ENCODE measurements around the gene GJA4.

The GJA4 gene

DNA sequence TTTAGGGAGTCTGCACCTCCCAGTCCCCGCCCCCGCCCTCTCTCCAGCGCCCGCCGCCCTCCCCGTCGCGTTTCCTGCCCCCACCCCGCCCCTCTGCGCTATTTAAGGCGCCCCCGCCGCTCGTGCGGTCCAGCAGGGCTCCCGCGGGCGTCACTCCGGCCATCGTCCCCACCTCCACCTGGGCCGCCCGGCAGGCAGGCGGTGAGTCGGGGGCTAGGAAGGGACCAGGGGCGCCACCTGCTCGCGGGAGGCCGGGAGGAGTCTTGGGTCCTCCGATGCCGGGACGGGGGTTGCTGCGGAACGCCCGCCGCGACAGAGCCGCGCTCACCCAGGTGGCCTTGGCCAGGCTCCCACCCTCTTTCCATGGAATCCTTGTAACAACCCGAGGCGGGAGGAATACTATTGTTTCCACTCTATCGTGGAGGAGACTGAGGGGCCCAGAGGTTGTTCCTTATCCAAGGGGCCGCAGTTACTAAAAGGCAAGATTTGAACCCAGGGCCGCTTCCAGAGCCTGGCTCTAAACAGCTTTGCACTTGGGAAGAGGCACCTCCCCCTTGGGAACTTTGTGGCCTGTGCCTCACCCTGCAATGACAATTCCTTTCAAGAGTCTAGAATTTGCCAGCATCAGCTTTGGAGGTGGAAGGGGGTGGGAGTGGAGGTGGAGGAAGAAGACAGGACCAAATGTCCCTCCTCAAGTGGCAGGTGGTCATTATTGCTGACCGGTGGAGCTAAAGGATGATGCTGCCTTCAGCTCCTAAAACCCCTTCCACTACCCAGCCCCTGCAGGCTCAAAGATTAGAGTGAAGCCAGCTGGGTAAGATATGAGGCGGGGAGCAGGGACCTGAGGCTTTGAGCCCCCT lies at the start of gene GJA4:
TSS of gene GJA4 (plus strand) at position 132 of the 860 bp plus-strand sequence. CDS start 1,215 bp downstream, outside the sequence.
- DNase-seq (ENCODE audit: low read depth): no peak

DNA sequence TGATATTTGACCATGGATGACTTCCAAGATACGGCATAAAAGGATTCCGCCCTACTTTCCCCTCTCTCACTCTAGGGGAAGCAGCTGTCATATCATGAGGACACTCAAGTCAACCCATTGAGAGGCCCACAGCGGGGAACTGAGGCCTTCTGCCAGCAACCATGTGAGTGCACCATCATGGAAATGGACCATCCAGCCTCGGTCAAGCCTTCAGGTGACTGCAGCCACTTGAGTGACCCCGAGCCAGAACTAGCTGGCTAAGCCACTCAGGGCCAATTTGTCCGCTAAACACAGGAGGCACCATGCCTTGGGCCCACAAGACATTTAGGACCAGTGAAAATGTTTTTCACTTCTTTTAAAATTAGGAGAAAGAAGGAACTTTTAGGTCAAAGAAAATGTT lies 49.0 kb upstream of the GJA4 start:
- no peak for DNase-seq (ENCODE audit: low read depth)

DNA sequence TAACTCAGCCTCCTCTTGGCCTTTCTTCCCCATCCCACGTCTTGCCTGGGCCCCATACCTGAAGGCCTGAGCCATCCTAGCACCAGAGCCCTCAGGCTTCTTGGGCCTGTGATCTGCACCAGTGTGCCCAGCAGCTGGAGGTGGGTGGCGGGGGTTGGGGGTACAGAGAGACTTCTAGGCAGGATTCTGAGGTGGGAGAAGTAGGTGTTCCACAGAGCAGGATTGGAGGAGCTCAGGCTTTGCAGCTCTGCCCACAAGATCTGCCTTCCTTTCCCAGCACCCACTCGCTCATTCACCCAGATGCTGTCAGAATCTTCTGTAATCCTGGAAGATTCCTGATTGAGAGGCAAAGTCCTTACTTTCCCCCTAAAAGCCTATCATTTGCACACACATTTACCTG lies 47.9 kb upstream of the GJA4 start:
- no peak for DNase-seq (ENCODE audit: low read depth)

DNA sequence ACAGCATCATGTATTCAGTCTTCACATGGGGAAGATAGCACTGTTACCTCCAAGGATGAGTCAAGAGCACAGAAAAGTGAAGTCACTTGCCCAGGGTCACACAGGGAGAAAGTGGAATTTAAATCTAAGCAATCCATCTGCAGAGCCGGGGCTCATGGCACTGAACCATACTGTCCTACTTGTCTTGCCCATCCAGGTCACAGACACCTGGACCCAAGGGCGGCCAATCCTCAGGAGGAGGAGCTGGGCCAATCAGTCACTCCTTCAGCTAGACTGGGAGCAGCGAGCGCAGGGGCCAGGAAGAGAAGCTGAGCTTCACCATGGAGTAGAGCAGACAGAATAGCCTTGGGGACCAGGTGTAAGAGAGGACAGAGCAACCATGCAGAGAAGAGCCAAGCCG lies 47.1 kb upstream of the GJA4 start:
- DNase-seq (ENCODE audit: low read depth): no peak

DNA sequence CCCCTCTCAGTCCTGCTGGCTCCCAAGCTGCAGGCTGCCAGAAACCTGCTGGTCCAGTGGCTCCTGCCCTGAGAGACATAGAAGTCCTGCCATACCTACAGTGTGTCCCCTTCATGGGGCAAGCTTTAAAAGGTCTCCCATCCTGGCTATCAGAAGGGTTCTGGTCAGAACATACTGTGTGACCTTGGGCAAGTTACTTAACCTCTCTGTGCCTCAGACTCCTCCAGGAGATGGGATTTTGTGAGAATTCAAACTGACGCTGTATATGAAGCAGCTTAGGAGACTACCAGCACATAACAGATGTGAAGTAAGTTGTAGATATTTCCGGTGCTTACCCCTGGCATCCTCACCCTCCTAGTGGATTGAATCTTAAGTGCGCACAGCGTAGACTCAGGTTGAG lies 46.7 kb upstream of the GJA4 start:
- no peak for DNase-seq (ENCODE audit: low read depth)

DNA sequence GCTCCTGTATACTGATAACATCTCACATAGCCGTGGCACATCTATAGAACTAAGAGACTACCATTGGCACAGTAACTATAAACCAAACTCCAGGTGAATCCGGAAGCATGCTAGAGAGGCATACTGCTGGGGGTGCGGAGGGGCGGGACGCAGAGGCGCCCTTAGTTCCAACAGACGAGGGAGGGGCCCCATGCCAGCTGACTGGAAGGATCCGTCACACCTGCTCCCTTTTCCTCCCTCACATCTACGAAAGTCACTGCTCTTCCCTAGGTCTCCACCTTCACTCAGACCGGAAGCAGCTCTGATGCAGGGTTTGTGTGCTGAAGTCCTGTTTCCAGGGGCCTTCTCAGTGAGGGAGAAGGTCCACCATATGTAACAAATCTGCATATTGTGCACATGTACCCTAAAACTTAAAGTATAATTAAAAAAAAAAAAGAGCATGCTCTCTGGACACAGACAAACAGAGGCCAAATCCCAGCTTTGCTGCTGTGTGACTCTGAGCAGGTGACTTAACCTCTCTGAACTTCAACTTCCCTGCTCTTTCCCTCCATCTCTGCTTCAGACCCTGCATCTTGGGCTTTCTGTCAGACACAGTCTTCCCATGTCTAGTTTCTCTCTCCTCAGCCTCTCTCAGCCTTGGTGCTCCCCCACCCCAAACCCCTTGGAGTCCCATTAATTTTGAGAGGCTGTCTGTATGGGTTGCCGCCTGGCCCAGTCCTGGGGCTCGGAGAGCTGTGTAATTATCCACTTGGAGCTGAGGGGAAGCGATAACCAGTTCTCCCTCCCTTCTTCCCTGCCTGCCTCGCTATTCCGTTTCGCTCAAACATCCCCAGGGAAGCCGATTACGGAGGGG lies 45.8 kb upstream of the GJA4 start:
- no peak for DNase-seq (ENCODE audit: low read depth)

DNA sequence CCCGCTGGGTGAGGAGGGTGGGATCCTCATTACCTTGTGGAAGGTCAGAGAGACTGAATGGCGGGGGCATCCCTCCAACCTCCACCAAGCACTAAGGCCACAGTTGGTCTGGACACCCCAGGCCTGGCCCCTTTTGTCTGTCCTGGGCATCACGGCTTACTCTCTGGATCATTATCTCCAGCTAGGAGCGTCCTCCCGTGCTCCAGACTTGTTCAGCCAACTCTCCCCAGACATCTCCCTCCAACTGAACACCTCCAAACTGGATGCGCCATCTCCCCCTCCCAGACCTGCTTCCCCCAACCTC lies 45.2 kb upstream of the GJA4 start:
- DNase-seq (ENCODE audit: low read depth): no peak

DNA sequence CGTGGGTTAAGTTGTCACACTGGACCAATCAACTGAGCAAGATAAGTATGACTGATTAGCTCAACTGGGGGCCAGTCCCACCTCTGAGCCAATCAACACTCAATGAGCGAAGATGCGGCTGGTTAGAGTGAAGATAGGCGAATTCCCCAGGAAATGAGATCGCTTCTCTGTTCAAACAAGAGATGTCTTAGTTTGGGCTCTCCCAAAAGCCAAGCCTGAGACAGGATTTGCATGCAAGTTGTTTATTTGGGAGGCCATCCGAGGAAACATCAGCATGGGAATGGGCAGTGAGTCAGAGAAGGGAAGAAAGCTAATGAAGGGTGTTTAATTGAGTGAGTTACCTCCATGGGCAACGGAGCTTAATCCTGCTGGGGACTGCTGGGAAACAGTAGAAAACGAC lies 42.8 kb upstream of the GJA4 start:
- DNase-seq (ENCODE audit: low read depth): no peak

DNA sequence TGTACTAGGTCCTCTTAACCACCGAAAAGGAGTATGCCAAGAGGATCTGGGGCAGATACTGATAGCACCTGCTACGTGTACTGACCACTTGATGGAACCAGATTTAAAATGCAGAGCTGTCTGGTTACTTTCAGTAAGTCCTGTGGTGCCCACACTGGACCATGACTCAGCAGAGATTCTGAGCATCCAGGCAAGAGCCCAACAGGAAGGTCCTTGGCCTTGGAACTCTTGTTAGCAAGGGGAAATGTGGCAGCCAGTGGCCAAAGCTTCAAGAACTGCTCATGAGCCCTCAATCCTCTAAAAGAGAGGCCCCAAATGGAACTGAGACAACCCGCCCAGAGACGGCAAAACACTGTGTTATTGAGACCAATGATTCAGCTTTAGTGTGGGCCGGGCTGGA lies 42.2 kb upstream of the GJA4 start:
- no peak for DNase-seq (ENCODE audit: low read depth)

DNA sequence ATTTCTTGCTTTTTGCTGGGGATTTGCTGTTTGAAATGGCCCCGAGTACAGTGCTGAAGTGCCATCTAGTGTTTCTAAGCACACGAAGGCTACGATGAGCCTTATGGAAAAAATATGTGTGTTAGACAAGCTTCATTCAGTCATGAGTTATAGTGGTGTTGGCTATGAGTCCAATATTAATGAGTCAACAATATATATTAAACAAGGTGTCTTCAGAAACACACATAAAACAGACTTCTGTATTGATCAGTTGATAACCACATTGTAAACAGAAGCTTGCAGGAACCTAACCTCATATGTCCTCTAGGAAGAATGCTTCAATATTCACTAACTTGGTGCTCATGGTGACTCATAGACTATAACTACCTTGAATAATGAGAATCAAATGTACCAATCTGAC lies 39.6 kb upstream of the GJA4 start:
- DNase-seq (ENCODE audit: low read depth): no peak

DNA sequence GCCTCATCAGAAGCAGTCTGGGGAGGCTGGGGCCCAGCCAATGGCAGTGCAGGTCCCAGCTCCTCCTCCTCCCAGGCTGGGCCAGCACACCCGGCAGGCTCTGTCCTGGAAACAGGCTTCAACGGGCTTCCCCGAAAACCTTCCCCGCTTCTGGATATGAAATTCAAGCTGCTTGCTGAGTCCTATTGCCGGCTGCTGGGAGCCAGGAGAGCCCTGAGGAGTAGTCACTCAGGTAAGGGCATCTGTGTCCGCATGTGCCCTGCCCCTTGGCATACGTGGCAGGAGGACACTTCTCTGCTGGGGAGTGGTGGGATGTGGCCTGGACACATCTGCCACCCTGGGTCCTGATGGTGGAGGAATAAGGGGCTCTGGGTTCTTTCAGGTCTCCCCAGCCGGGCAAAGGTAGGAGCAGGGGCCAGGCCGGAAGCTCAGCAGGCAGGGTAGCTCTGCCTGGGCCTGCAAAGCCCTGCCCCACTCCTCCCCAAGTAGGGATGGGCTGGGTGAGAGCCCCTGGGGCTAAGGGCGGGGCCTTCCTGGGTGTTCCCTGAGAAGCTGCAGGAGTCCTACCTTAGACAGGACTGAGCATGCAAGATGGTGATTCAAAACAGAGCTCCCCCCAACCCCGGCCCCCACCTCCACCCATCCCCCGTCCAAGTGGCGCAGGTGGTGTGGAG lies 37.7 kb upstream of the GJA4 start, which contains the start of gene GJB5:
TSS of gene GJB5 (plus strand) at position 84 of the 674 bp plus-strand sequence. CDS start 2,284 bp downstream, outside the sequence.
- DNase-seq (ENCODE audit: low read depth): no peak

DNA sequence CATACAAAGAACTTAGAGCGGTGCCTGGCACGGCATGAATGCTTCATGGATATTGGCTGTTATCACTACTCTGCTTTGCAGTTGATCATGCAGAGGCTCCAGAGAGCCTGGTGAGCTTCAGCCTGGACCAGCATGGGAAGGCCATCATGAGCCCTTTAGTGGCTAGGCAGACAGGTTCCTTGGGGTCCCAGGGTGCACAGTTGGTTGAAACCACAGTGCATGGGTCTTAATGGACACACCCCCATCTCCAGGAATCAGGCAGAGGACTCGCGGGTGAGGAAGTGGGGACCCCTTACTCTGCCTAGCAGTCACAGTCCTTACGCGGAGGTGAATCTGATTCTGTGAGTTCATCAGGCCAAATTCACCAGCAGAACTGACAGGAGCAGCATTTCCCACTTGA lies 36.8 kb upstream of the GJA4 start:
- DNase-seq (ENCODE audit: low read depth): no peak

DNA sequence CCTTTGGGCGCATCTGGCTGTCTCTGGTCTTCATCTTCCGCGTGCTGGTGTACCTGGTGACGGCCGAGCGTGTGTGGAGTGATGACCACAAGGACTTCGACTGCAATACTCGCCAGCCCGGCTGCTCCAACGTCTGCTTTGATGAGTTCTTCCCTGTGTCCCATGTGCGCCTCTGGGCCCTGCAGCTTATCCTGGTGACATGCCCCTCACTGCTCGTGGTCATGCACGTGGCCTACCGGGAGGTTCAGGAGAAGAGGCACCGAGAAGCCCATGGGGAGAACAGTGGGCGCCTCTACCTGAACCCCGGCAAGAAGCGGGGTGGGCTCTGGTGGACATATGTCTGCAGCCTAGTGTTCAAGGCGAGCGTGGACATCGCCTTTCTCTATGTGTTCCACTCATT lies 35.4 kb upstream of the GJA4 start:
- no peak for DNase-seq (ENCODE audit: low read depth)

DNA sequence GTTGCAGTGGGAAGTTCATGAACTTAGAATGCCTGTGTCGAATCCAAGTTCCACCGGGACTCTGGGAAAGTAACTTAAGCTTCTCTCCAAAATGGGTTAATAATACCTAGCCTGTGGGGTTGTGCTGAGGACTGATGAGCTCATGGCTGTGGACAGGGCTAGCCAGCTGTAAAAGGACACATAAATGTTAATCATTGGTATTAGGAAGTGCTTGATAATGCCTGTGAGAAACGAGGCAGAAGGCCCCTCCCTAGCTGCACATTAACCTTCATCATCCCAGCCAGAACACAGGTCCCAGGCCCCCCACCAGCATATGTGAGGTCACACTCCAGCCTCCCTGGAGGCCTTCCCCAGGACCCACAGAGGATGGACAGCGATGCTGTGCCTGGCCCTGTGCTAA lies 34.0 kb upstream of the GJA4 start:
- no peak for DNase-seq (ENCODE audit: low read depth)

DNA sequence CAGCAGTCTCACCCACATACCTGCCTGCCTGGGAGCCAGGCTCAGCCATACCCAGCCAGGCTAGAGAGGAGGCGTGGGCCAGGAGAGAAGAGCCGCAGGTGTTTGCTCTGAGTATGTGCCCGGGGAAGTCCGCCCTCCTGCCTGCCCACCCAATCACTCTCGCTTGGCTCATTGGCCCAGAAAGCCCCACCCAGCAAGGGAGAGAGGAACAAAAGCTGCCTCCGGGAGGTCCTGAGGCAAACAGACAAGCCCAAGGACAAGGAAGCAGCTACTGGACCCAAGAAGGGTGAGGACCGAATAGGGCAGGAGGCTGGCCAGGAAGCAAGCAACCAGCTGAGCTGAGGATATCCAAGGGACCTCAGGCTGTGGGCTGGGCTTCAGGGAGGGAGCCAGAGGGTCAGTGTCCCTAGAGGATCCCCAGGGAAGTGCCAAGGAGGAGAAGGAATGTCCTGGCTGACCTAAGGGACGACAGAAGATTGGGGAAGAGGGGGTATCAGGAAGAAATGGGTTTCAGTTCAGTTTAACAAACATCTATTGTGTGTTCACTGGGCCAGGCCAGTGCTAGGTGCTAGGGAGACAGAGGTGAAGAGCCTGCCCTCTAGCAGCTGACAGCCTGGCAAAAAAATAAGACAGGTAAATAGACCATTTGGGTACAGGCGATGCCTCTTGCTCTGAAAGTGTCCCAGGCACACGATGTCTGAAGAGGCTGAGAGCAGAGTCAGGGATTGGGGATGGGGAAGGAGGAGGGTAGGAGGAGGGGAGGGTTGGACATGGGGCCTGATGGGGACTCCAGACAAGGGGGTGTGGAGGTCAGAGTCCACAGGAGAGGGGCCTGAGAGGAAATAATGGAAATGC lies 33.1 kb upstream of the GJA4 start, which contains the start of gene GJB4:
TSS of gene GJB4 (plus strand) at position 238 of the 855 bp plus-strand sequence. CDS start 1,515 bp downstream, outside the sequence.
- DNase-seq (ENCODE audit: low read depth): no peak

DNA sequence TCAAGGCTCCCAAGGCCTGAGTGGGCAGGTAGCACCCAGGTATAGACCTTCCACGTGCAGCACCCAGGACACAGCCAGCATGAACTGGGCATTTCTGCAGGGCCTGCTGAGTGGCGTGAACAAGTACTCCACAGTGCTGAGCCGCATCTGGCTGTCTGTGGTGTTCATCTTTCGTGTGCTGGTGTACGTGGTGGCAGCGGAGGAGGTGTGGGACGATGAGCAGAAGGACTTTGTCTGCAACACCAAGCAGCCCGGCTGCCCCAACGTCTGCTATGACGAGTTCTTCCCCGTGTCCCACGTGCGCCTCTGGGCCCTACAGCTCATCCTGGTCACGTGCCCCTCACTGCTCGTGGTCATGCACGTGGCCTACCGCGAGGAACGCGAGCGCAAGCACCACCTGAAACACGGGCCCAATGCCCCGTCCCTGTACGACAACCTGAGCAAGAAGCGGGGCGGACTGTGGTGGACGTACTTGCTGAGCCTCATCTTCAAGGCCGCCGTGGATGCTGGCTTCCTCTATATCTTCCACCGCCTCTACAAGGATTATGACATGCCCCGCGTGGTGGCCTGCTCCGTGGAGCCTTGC lies 31.5 kb upstream of the GJA4 start:
- no peak for DNase-seq (ENCODE audit: low read depth)

DNA sequence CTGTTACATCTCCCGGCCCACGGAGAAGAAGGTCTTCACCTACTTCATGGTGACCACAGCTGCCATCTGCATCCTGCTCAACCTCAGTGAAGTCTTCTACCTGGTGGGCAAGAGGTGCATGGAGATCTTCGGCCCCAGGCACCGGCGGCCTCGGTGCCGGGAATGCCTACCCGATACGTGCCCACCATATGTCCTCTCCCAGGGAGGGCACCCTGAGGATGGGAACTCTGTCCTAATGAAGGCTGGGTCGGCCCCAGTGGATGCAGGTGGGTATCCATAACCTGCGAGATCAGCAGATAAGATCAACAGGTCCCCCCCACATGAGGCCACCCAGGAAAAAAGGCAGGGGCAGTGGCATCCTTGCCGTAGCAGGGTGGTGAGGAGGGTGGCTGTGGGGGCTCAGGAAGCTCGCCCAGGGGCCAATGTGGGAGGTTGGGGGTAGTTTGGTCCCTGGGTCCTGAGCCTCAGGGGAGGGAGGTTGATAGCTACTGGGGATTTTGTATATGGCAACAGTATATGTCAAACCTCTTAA lies 31.0 kb upstream of the GJA4 start:
- no peak for DNase-seq (ENCODE audit: low read depth)

DNA sequence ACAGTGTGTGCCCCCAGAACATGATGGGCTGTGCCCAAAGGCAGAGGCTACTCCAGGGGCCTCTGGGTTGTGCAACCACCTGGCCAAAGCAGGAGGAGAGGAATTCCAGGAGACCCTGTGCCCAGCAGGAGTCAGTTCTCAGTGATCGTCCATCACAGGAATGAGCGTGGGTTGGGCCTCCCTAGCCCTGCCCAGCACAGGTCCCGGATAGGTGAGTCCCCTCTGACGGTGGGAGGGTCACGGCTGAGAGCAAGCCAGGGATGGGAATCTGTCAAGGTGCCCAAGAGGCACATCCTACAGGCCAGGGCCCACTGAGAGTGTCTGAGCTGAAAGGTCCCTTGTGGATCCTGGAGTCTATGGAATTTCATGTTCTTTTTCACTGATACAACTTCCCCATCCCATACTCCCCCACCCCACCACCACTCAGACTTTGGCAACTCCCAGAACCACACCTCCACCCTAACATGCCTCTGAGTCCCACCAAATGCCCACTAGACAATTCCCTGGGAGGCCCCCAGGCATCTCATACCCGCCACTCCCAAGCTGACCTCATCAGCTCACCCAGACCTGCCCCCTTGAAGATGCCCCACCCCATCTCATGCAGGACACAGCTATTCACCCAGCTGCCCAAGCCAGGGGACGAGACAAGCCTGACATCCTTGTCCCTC lies 30.2 kb upstream of the GJA4 start:
- DNase-seq (ENCODE audit: low read depth): no peak

DNA sequence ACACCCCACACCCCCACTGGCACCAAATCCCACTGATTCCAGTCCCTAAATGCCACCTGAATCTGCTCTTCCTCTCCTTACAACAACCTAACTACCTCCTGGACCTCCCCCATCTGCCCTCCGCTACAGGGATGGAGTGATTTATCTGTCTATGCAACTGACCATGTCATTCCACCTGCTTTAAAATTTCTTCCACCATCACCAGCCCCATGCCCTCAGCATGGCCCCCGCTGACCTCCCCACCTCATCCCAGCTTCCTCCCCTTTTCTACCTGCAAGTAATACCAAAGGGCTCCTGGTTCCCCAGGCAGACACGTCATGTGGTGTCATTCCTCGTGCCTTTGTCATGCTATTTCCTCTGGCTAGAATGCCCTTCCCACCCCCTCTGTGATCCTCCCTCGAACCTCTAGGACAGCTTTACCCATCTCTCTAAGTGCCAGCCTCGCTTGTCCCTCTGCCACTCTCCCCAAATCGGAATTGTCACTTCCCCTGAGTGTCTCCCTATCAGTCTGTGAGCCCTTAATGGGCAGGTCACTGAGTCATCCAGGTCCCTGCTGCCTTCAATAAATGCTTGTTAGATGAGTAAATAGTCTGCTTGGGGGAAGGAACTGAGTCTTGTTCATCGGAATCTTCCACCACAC lies 29.5 kb upstream of the GJA4 start:
- DNase-seq (ENCODE audit: low read depth): no peak

DNA sequence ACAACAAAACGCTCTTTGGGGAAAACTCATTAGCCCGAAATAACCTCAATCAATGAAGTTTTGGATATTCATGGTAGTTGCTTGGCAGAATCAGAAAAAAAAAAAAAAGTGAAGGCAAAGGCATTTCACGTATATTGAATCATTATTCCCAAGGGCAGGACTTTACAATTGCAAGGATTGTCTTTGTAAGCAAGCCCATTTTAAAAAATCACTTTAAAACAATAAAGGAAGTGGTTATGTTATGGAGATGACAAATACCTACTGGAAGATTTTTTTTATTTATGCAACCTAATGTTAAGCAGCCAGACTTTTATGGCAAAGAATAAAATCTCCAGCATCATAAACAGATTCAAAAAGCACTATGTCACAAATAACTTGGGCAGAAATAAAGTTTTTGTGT lies 23.9 kb upstream of the GJA4 start:
- no peak for DNase-seq (ENCODE audit: low read depth)

All from GM04504 (cell line).